Neuronal stem cell (in vitro differentiated cells): ENCODE results near the gene TRIM7.

ENCODE experiments used
- DNase-seq: peaks from one replicate; pipeline ENCODE4 v3.0.0-alpha.2; 2013; ENCODE audit warnings: low spot score
- H2AFZ ChIP-seq: one replicate; pipeline ENCODE4 v1.6.1; 2013; ENCODE audit warnings: mild to moderate bottlenecking, low read length, inconsistent platforms
- H2AK5ac ChIP-seq: 2 replicates; pipeline ENCODE4 v1.6.1; 2013; ENCODE audit warnings: low read depth, mild to moderate bottlenecking, inconsistent platforms, low read length, moderate library complexity, mixed read lengths
- H2BK120ac ChIP-seq: 2 replicates; pipeline ENCODE4 v1.6.1; 2013; ENCODE audit warnings: low read depth, mild to moderate bottlenecking, inconsistent platforms, low read length, moderate library complexity, mixed read lengths
- H2BK12ac ChIP-seq: one replicate; pipeline ENCODE4 v1.6.1; 2013; ENCODE audit warnings: low read length, inconsistent platforms
- H2BK15ac ChIP-seq: 2 replicates; pipeline ENCODE4 v1.6.1; 2013; ENCODE audit warnings: mild to moderate bottlenecking, low read length, inconsistent platforms, mixed read lengths
- H2BK5ac ChIP-seq: one replicate; pipeline ENCODE4 v1.6.1; 2013; ENCODE audit warnings: inconsistent platforms, mild to moderate bottlenecking, low read length, moderate library complexity
- H3K14ac ChIP-seq: one replicate; pipeline ENCODE4 v1.6.1; 2013; ENCODE audit warnings: low read length, inconsistent platforms
- H3K18ac ChIP-seq: 2 replicates; pipeline ENCODE4 v1.6.1; 2013; ENCODE audit warnings: low read length, inconsistent platforms
- H3K23ac ChIP-seq: 2 replicates; pipeline ENCODE4 v1.6.1; 2013; ENCODE audit warnings: low read depth, mild to moderate bottlenecking, mixed read lengths, low read length, inconsistent platforms; ENCODE audit not compliant: poor library complexity
- H3K27ac ChIP-seq: replicated peaks from 3 replicates; pipeline ENCODE4 v1.5.1; 2013; ENCODE audit warnings: low read length, inconsistent platforms
- H3K27me3 ChIP-seq, 3 experiments: 2 replicates each; pipeline ENCODE4 v1.6.1; 2013; ENCODE audit warnings: low read length in 3 of 3, mild to moderate bottlenecking in 2 of 3, inconsistent platforms in 1 of 3, low read depth in 1 of 3, mixed read lengths in 1 of 3, moderate library complexity in 1 of 3; ENCODE audit not compliant: control insufficient read depth in 3 of 3, insufficient read depth in 3 of 3
- H3K36me3 ChIP-seq, 2 donors: replicated peaks in 1 of 2; 2 replicates each; pipeline ENCODE4 v1.6.1; 2013; ENCODE audit warnings: low read length in 2 of 2; ENCODE audit not compliant: control insufficient read depth in 2 of 2, insufficient read depth in 2 of 2
- H3K4ac ChIP-seq: 2 replicates; pipeline ENCODE4 v1.6.1; 2013; ENCODE audit warnings: inconsistent platforms, mild to moderate bottlenecking, low read length, moderate library complexity
- H3K4me1 ChIP-seq, 2 donors: 1 replicate in 1 of 2; 2 replicates in 1 of 2; pipeline ENCODE4 v1.6.1; 2013; ENCODE audit warnings: low read length in 2 of 2, low read depth in 1 of 2; ENCODE audit not compliant: control insufficient read depth in 2 of 2, insufficient read depth in 1 of 2
- H3K4me2 ChIP-seq: one replicate; pipeline ENCODE4 v1.6.1; 2013; ENCODE audit warnings: mild to moderate bottlenecking, low read length, inconsistent platforms; ENCODE audit not compliant: insufficient read depth, poor library complexity, severe bottlenecking
- H3K4me3 ChIP-seq, 2 donors: 2 replicates each; pipeline ENCODE4 v1.5.1; 2013; ENCODE audit warnings: low read length in 2 of 2, mild to moderate bottlenecking in 2 of 2, inconsistent platforms in 1 of 2, moderate library complexity in 1 of 2
- H3K79me1 ChIP-seq: one replicate; pipeline ENCODE4 v1.6.1; 2013; ENCODE audit warnings: low read depth, mild to moderate bottlenecking, inconsistent platforms, low read length, moderate library complexity
- H3K9ac ChIP-seq: one replicate; pipeline ENCODE4 v1.6.1; 2013; ENCODE audit warnings: mild to moderate bottlenecking, low read depth, low read length, inconsistent platforms; ENCODE audit not compliant: poor library complexity
- H3K9me3 ChIP-seq, 2 donors: replicated peaks in 1 of 2; 2 replicates each; pipeline versions ENCODE3 to v1.6.1; 2013; ENCODE audit warnings: low read length in 2 of 2, mild to moderate bottlenecking in 2 of 2, inconsistent platforms in 1 of 2, low read depth in 1 of 2, mixed read lengths in 1 of 2, moderate library complexity in 1 of 2; ENCODE audit not compliant: control insufficient read depth in 2 of 2, insufficient read depth in 1 of 2
- H4K8ac ChIP-seq: one replicate; pipeline ENCODE4 v1.6.1; 2013; ENCODE audit warnings: low read depth, mild to moderate bottlenecking, inconsistent platforms, low read length, moderate library complexity
- H4K91ac ChIP-seq: one replicate; pipeline ENCODE4 v1.6.1; 2013; ENCODE audit warnings: low read length, low read depth, mild to moderate bottlenecking, inconsistent platforms; ENCODE audit not compliant: poor library complexity
- WGBS, 2 donors: extraction: QIAGEN DNeasy Blood & Tissue Kit; methylation state at CpG; one replicate each; pipeline ENCODE4 v1.1.7; 2013; ENCODE audit warnings: missing lambda C conversion rate in 2 of 2, mixed read lengths in 1 of 2; ENCODE audit not compliant: insufficient read length in 2 of 2, insufficient replicate concordance in 1 of 2; ENCODE audit errors: extremely low coverage in 2 of 2; 5-methylcytosine and 5-hydroxymethylcytosine counted together

The TRIM7 gene

DNA sequence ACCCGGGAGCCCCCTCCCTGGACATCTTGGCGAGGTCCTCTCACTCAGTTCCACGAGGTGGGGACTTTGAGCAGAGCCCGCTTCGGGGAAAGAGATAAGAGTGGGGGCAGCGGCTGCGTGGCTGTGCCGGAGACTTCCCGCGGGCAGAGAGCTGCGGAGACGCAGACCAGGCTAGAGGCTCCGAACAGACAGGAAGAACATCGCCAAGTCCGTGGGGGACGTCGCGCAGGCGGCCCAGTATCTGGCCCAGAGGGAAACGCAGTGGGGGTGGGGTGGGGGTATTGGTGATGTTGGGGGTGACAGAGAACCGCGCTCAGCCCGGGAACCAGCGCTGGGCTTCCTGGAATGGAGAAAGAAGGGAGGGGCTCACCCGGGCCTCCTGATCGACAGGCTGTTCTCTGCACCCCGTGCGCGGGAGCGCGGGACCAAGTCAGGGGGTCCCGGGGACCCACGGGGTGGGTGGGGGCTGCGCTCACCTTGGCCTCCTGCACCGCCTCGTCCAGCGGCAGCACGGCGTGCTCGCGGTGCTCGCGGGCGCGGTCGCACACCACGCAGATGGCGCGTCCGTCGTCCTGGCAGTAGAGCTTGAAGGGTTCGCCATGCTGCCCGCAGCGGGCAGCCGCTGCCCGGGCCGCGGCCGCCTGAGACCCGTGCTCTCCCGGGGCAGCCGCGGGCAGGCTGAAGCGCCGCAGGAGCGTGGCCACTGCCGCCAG, 727 bp downstream of the TRIM7 start:
- Histone ChIP-seq H3K14ac (no peak overlapping the region), H3K4me2 (peak overlapping the region; percentile 93), H2BK120ac (no peak overlapping the region), H2BK15ac (no peak overlapping the region), H3K23ac (peak overlapping the region; percentile 55), H3K18ac (peak overlapping the region; percentile 76), H2AK5ac (no peak overlapping the region), H3K36me3 (no peaks in the 10 kb centered on the region), H3K4ac (no peak overlapping the region), H2BK12ac (no peak overlapping the region), H4K8ac (no peak overlapping the region), H3K9me3 (no peaks in the 10 kb centered on the region), H4K91ac (no peak overlapping the region), H3K79me1 (no peaks in the 10 kb centered on the region), H3K27me3 (peaks cover 14 to 59% (median 42%) of the 10 kb centered on the region in 3 experiments), H3K4me3 (peak overlapping the region; percentile 59 to 80), H2BK5ac (no peak overlapping the region), H3K27ac (no peak overlapping the region), H2AFZ (peak overlapping the region; percentile 87), H3K4me1 (peaks cover 4 to 5% of the 10 kb centered on the region in 2 donors), H3K9ac (peak overlapping the region; percentile 86)
- DNase-seq = no peak
- no CpG with 5 or more reads among the region's 67 CpGs for WGBS, 2 donors

DNA sequence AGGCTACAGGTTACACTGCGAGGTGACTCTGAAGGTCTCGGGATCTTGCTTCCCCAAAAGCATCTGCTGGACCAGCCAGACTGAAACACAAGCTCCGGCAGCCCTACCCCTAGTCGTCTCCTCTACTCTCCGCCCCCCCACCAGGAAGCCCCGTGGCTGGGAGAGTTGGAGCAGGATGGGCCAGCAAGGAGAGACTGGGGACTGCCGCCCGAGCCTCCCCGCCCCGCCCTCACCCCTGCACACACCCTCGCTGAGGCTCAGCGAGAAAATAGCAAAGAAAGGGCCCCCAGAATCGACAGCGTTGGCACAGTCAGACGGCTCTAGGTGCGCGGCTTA, 1.3 kb downstream of the TRIM7 start:
- Histone ChIP-seq H3K9me3 (no peaks in the 10 kb centered on the region), H3K4me3 (peak overlapping the region; percentile 59 to 80), H2AFZ (peak overlapping the region; percentile 87), H2BK12ac (no peak overlapping the region), H3K27me3 (peaks cover 14 to 65% (median 42%) of the 10 kb centered on the region in 3 experiments), H3K4ac (no peak overlapping the region), H3K23ac (peak overlapping the region; percentile 29), H2BK15ac (no peak overlapping the region), H2BK120ac (no peak overlapping the region), H3K36me3 (no peaks in the 10 kb centered on the region), H2AK5ac (peak overlapping the region; percentile 86), H4K91ac (no peak overlapping the region), H3K79me1 (no peaks in the 10 kb centered on the region), H3K9ac (no peak overlapping the region), H3K4me1 (peaks cover 5 to 8% of the 10 kb centered on the region in 2 donors), H3K18ac (peak overlapping the region; percentile 76), H2BK5ac (no peak overlapping the region), H4K8ac (no peak overlapping the region), H3K14ac (no peak overlapping the region), H3K27ac (no peak overlapping the region), H3K4me2 (peak overlapping the region; percentile 93)
- DNase-seq = no peak
- no CpG with 5 or more reads among the region's 17 CpGs for WGBS, 2 donors

GRCh38 chr5:181203093-181203711, 1.8 kb downstream of the TRIM7 start:
- Histone ChIP-seq H2BK120ac (no peak overlapping the region), H3K9me3 (no peaks in the 10 kb centered on the region), H2BK12ac (no peak overlapping the region), H2BK15ac (no peak overlapping the region), H3K23ac (no peak overlapping the region), H3K9ac (no peak overlapping the region), H3K14ac (no peak overlapping the region), H2BK5ac (no peak overlapping the region), H3K4ac (no peak overlapping the region), H3K27ac (no peak overlapping the region), H3K27me3 (peaks cover 14 to 70% (median 42%) of the 10 kb centered on the region in 3 experiments), H2AK5ac (peak overlapping the region; percentile 86), H4K91ac (no peak overlapping the region), H2AFZ (no peak overlapping the region), H3K79me1 (no peaks in the 10 kb centered on the region), H3K4me3 (no peak overlapping the region), H3K4me1 (peaks cover 5 to 13% of the 10 kb centered on the region in 2 donors), H3K4me2 (no peak overlapping the region), H3K18ac (no peak overlapping the region), H3K36me3 (no peaks in the 10 kb centered on the region), H4K8ac (no peak overlapping the region)
- DNase-seq = no peak
- WGBS, 2 donors = no CpG with 5 or more reads among the region's 11 CpGs

DNA sequence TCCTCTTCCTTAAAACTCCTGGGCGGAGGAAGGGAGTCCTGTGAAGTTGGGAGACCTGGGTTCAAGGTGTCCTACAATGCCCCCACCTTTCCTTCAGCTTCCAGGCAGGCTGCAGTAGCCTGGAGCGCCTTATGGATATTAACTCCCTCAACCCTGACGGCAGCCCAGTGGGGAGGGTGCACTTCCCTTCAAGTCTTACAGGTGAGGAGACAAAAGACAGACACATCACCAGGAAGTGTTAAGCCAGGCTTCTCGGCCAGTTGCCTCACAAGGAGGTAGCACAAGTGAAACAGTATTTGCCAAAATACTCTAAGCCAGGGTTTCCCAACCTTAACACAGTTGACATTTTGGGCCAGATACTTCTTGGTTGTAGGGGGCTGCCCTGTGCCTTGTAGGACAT, 4.2 kb downstream of the TRIM7 start:
- Histone ChIP-seq H4K91ac (no peak overlapping the region), H2AFZ (no peak overlapping the region), H3K9me3 (no peaks in the 10 kb centered on the region), H3K18ac (no peak overlapping the region), H2BK12ac (no peak overlapping the region), H3K27ac (no peak overlapping the region), H3K4me1 (peaks cover 5 to 21% of the 10 kb centered on the region in 2 donors), H3K79me1 (no peaks in the 10 kb centered on the region), H2BK15ac (no peak overlapping the region), H3K4ac (no peak overlapping the region), H3K36me3 (no peaks in the 10 kb centered on the region), H3K4me3 (no peak overlapping the region), H2AK5ac (no peak overlapping the region), H4K8ac (no peak overlapping the region), H3K27me3 (peaks cover 14 to 77% (median 37%) of the 10 kb centered on the region in 3 experiments), H3K4me2 (no peak overlapping the region), H2BK5ac (no peak overlapping the region), H3K23ac (no peak overlapping the region), H2BK120ac (no peak overlapping the region), H3K9ac (no peak overlapping the region), H3K14ac (no peak overlapping the region)
- no peak for DNase-seq
- WGBS, 2 donors = no CpG with 5 or more reads among the region's 4 CpGs
